Measurements from ENCODE around the gene RAD1.

Gene RAD1

GRCh38 chr5:34857894-34858293 lies 57.4 kb downstream of the RAD1 start:
- FAIRE-seq = no peak

GRCh38 chr5:34857161-34857560 lies 58.1 kb downstream of the RAD1 start:
- FAIRE-seq (no peak), DNase-seq (ENCODE audit: insufficient read length, low spot score) (no peak)
- TF ChIP-seq POLR2A (IDR thresholded peaks at IDR 0.05; ENCODE audit: low read depth, low read length) (no peak), POLR2AphosphoS5 (IDR thresholded peaks at IDR 0.05; ENCODE audit: low read depth, low read length) (no peak), TAF1 (IDR thresholded peaks at IDR 0.05; ENCODE audit: low read depth, low read length) (no peak), PAX5 (IDR thresholded peaks at IDR 0.05; ENCODE audit: insufficient read depth, low read length, severe bottlenecking) (no peak), POU2F2 (IDR thresholded peaks at IDR 0.05; ENCODE audit: low read depth, low read length) (no peak), SPI1 (IDR thresholded peaks at IDR 0.05; ENCODE audit: low read depth, low read length) (no peak)

More at GRCh38 chr5:34857894-34858293, 57.4 kb downstream of the RAD1 start:
- TF ChIP-seq TAF1 (IDR thresholded peaks at IDR 0.05; ENCODE audit: low read depth, low read length) = no peak
- DNase-seq (ENCODE audit: insufficient read length, low spot score) = no peak

All from GM12891 (cell line).